ENCODE measurements around the gene RAB37.

RAB37 gene

GRCh38 chr17:74728702-74729075 is 8.4 kb upstream of the RAB37 start:
- ATAC-seq = no peak

GRCh38 chr17:74729368-74729767 is 7.7 kb upstream of the RAB37 start:
- ATAC-seq = no peak

- no peak for ATAC-seq
Observed at GRCh38 chr17:74729866-74730265, 7.2 kb upstream of the RAB37 start.

- peak; percentile 69 to 74 for ATAC-seq
Observed at GRCh38 chr17:74730491-74731346, 6.3 kb upstream of the RAB37 start.

GRCh38 chr17:74731347-74731605 is 5.8 kb upstream of the RAB37 start:
- ATAC-seq = no peak

GRCh38 chr17:74732042-74732867 is 4.8 kb upstream of the RAB37 start:
- no peak for ATAC-seq

- ATAC-seq = no peak
Observed at GRCh38 chr17:74733365-74734122, 3.5 kb upstream of the RAB37 start.

GRCh38 chr17:74734256-74734655 is 2.8 kb upstream of the RAB37 start:
- no peak for ATAC-seq

- ATAC-seq = peak; percentile 12 to 18
Observed at GRCh38 chr17:74737299-74738050, 419 bp downstream of the RAB37 start.

- ATAC-seq = peak; percentile 77 to 83
Observed at GRCh38 chr17:74738051-74738996, 1.3 kb downstream of the RAB37 start.

- ATAC-seq = no peak
Observed at GRCh38 chr17:74739227-74739831, 2.3 kb downstream of the RAB37 start.

GRCh38 chr17:74740173-74740572 is 3.1 kb downstream of the RAB37 start:
- ATAC-seq = no peak

- no peak for ATAC-seq
Observed at GRCh38 chr17:74740641-74741387, 3.8 kb downstream of the RAB37 start.

GRCh38 chr17:74742153-74742515 is 5.1 kb downstream of the RAB37 start:
- ATAC-seq = peak; percentile 10 to 12

GRCh38 chr17:74742978-74743545 is 6.0 kb downstream of the RAB37 start:
- ATAC-seq = no peak

- no peak for ATAC-seq
Observed at GRCh38 chr17:74743755-74744154, 6.7 kb downstream of the RAB37 start.

- ATAC-seq = no peak
Observed at GRCh38 chr17:74744349-74744713, 7.3 kb downstream of the RAB37 start.

GRCh38 chr17:74744714-74745547 is 7.9 kb downstream of the RAB37 start:
- ATAC-seq = peak; percentile 14 to 19

- ATAC-seq = no peak
Observed at GRCh38 chr17:74745548-74746177, 8.6 kb downstream of the RAB37 start.
